GM18951 (cell line): ENCODE results near the gene SOCS6.

Experiments used
- POLR2A ChIP-seq: IDR thresholded peaks from 4 replicates; pipeline ENCODE4 v1.6.1; 2011; ENCODE audit warnings: mild to moderate bottlenecking; ENCODE audit not compliant: insufficient read length, insufficient read depth; ENCODE audit errors: extremely low read depth
- in situ Hi-C: fragments of 300-500 bp; cut with MboI; formaldehyde crosslinking; loops from one replicate; pipeline ENCODE4 v1.12.0; 2022; ENCODE audit warnings: low sequenced_read_pairs, mixed read lengths, inconsistent platforms; ENCODE audit not compliant: unreplicated experiment

SOCS6 gene

GRCh38 chr18:70293166-70293565, 4.3 kb downstream of the SOCS6 start:
- no peak for TF ChIP-seq POLR2A
- in situ Hi-C loops: no loop called here

DNA sequence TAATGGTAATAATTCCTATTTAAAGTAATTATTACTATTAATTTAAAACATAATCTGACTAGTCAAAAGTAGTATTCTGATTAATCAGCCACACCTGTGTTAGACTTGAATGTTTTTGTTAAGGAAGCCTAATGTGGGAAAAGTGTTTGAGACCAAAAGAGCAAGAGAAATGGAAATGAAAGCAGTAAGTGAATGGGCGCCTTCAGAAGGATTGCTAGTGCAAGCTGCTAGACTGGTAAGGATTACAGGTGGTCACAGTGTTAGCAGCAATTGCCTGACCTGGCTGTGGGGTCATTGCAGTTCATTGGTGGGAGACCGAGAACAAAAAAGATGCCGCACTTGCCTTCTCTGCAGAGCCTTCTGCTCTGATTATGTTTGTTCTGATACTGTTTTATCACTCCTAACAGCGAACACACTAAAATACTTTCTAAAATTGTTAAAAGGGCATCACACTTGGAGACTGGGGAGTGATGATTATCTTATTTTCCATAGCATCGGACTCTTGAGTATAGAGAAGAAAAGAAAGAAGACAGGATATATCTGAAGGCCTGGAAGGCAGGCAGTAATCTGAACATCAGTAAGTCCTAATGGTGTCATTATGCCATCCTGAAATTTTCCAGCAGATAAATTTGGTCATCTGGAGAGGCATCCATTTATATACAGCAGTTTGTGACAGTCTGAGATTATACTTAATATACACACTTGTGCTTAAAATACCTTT, 5.8 kb downstream of the SOCS6 start:
- no peak for TF ChIP-seq POLR2A
- in situ Hi-C loops: no loop called here

GRCh38 chr18:70295192-70296188, 6.6 kb downstream of the SOCS6 start:
- TF ChIP-seq POLR2A: no peak
- in situ Hi-C loops: no loop called here

- TF ChIP-seq POLR2A: no peak
- in situ Hi-C loops: no loop called here
These were observed 7.4 kb downstream of the SOCS6 start for GRCh38 chr18:70296289-70296688.

GRCh38 chr18:70296781-70297180, 7.9 kb downstream of the SOCS6 start:
- in situ Hi-C loops: no loop called here

DNA sequence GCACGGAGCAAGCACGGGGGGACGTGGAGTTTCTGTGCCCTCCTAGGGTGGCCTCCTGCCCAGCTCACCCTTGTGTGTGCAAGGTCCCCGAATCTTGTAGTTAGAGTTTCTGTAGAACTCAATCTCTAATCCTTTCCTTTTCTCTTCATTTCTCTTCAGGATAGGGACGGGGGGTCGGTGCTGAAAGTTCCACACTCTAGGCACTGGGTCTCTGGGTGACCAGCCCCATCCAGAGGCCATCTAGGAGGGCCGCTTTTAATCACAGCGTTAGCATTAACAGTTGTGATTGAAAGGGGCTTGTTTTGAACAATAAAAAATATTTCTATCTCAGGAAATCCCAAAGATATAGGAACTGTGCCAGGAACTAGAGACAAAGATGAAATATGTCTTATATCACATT, 10.5 kb downstream of the SOCS6 start:
- TF ChIP-seq POLR2A: no peak
- in situ Hi-C loops: no loop called here

More at GRCh38 chr18:70296781-70297180, 7.9 kb downstream of the SOCS6 start:
- TF ChIP-seq POLR2A: no peak

- no peak for TF ChIP-seq POLR2A
- in situ Hi-C loops: no loop called here
These were observed 12.8 kb downstream of the SOCS6 start for GRCh38 chr18:70301667-70302066.

GRCh38 chr18:70308555-70309294, 19.9 kb downstream of the SOCS6 start:
- in situ Hi-C loops: no loop called here
- TF ChIP-seq POLR2A: no peak

GRCh38 chr18:70310560-70311320, 21.9 kb downstream of the SOCS6 start:
- in situ Hi-C loops: no loop called here
- TF ChIP-seq POLR2A: no peak

DNA sequence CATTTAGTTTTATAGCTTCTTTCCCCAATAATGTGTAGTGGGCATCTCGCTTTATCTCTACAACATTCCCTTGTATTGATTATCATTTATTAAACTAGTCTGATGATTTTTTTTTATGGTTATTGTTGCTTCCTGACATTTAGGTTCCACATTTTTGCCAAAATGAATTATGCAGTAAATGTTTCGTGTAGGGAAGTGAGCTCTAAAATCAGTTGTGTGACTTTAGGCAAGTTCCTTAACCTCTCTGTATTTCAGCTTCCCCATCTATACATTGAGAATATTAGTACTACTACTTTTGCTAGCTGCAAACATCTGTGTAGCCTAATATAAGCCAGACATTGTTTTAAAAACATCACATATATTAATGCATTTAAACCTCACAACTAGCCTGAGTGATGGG, 22.9 kb downstream of the SOCS6 start:
- in situ Hi-C loops: no loop called here
- TF ChIP-seq POLR2A: no peak

GRCh38 chr18:70313640-70314039, 24.8 kb downstream of the SOCS6 start:
- in situ Hi-C loops: no loop called here
- TF ChIP-seq POLR2A: no peak

DNA sequence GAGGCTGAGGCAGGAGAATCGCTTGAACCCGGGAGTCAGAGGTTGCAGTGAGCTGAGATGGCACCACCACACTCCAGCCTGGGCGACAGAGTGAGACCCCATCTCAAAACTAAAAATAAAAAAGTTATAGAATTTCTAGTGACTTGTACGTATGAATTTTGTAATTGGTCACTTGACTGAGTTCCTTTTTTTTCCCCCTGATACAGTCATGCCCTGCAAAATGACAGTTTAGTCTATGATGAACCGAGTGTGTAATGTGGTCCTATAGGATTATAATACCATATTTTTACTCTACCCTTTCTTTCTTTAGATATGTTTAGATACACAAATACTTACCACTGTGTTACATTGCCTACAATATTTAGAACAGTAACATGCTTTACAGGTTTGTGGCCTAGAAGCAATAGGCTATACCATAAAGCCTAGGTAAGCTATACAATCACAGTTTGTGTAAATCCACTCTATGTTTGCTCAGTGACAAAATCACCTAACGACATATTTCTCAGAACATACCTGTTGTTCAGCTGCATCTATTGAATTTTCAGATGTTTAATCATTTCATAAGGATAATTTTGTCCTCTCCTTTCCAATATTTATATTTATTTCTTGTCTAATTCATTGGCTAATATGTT, 25.4 kb downstream of the SOCS6 start:
- TF ChIP-seq POLR2A: no peak
- in situ Hi-C loops: no loop called here
